Gastrocnemius medialis (tissue), 4 donors: ENCODE results near the gene ZYX.

ENCODE experiments used
- CTCF ChIP-seq, 5 experiments: fragments of 450-650 bp in 3 of 5; fragments of 200-600 bp in 2 of 5; sonication (generic) in 2 of 5; IDR thresholded peaks in 4 of 5; conservative IDR thresholded peaks in 1 of 5; 1 replicate in 4 of 5; 2 replicates in 1 of 5; pipeline ENCODE4 v1.5.1; 2016 to 2019; ENCODE audit warnings: antibody characterized with exemption in 5 of 5, mild to moderate bottlenecking in 3 of 5, moderate library complexity in 3 of 5
- POLR2A ChIP-seq, 2 donors: fragments of 450-650 bp; IDR thresholded peaks; one replicate each; pipeline ENCODE4 v1.6.1; 2017; ENCODE audit warnings: antibody characterized with exemption in 2 of 2, mild to moderate bottlenecking in 2 of 2, moderate library complexity in 2 of 2

- TF ChIP-seq CTCF (IDR thresholded peaks at IDR 0.05 in 4 of 5, conservative IDR thresholded peaks at IDR 0.05 in 1 of 5) = no peak
- no peak for TF ChIP-seq POLR2A (IDR thresholded peaks at IDR 0.05)
These were observed 1.1 kb downstream of the ZYX start for GRCh38 chr7:143382126-143382790.
